Cardiac muscle cell (in vitro differentiated cells and primary cell): ENCODE measurements around the gene WNK4. TPM values are rescaled to one million over a fixed set of nuclear protein-coding genes. Genes with fewer than 3 reads are reported as not detected.
A peak's percentile ranks its signal among the peaks of the same experiment; 100 is the strongest.
"Not testable (repeated sequence)": the region's sequence is repeated elsewhere in the genome, so short reads cannot be mapped to it uniquely, and the experiment has no call there.

ENCODE experiments used
- DNase-seq, 2 donors: peaks; one replicate each; pipeline versions ENCODE4 v3.0.0 to v3.0.0-alpha.2; 2010 to 2017; ENCODE audit warnings: low read depth in 1 of 2, low spot score in 1 of 2
- H3K27ac ChIP-seq: fragments of 200-600 bp; sonication (generic); 2 replicates; pipeline ENCODE4 v1.5.1; 2016
- H3K27me3 ChIP-seq: fragments of 200-600 bp; sonication (generic); 2 replicates; pipeline ENCODE4 v1.6.0; 2016; ENCODE audit warnings: control low read depth
- H3K36me3 ChIP-seq: fragments of 200-600 bp; sonication (generic); 2 replicates; pipeline ENCODE4 v1.5.1; 2016; ENCODE audit warnings: control low read depth
- H3K4me1 ChIP-seq: fragments of 200-600 bp; sonication (generic); 2 replicates; pipeline ENCODE4 v1.8.1; 2017; ENCODE audit warnings: low read depth, mild to moderate bottlenecking, mixed run types
- H3K4me3 ChIP-seq: fragments of 200-600 bp; sonication (generic); 2 replicates; pipeline ENCODE4 v1.5.1; 2016; ENCODE audit warnings: mild to moderate bottlenecking
- H3K9me3 ChIP-seq: fragments of 200-600 bp; sonication (generic); 2 replicates; pipeline ENCODE4 v1.5.1; 2017; ENCODE audit warnings: low read depth, mild to moderate bottlenecking, control low read depth
- polyA plus RNA-seq: library from polyadenylated mRNA; unstranded; fragments of >200 nt; fragmentation: Nextera tagmentation; extraction: Ambion mirVana; gene quantifications from 2 replicates; pipeline ENCODE4 v1.2.1, GENCODE V29; 2016
- total RNA-seq: library from RNA; depleted of rRNA; stranded (reverse); fragments of >200 nt; gene quantifications from 2 replicates; pipeline ENCODE4 v1.2.3, GENCODE V29; 2016
- TF ChIP-seq, protein P1 (sequence below): IDR thresholded peaks from 2 replicates; pipeline ENCODE4 v1.5.1; 2012; ENCODE audit warnings: low read depth, mild to moderate bottlenecking, low read length

The WNK4 gene
- 0.04 and 1.6 TPM in 2 replicates for total RNA-seq
- 0.67 and 0.71 TPM in 2 replicates for polyA plus RNA-seq

DNA sequence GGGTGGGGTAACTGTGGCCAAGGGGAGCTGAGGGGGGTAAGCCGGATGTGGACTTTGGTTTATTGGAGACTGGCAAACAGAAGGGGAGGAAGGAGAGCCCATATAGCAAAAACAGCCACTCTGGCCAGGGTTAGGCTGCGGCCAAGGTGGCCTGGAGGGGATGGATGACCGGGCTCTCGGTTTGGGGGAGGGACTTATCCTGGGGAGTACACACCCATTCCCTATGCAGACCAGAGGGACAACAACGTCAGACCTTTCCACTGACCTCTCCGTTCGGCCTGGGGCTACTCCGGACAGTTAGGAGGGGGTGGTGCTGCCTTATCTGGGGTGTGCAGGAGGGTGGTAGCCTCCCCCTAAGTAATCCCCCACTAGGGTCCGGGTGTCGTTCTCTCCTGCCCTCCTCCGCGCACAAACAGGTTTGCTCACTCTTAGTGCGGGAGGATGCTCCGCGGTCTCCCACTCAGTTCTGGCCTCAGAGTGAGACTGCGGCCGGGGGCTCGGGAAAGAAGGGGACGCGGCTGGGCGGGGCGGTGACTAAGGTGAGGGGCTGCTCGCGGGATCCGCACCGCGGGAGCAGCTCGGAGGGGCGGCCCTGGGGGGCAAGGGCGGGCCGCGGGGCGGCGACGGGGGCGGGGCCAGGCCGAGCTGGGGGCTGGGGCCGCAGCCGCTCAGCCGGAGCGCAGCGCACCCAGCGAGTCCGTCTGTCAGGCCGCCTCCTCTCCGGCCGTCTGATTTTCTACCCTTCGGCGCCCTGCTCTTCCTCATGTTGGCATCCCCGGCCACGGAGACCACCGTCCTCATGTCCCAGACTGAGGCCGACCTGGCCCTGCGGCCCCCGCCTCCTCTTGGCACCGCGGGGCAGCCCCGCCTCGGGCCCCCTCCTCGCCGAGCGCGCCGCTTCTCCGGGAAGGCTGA is at the start of gene WNK4:
Gene WNK4, plus strand, starts transcription at position 675 of the 915 bp plus-strand sequence. Its CDS starts 89 bp downstream, at position 764.
- DNase-seq: peak; percentile 46 to 53
- Histone ChIP-seq H3K4me3 (peak within 1 kb of the TSS; percentile 50), H3K27ac (no peak within 1 kb of the TSS), H3K4me1 (no peaks in the 10 kb centered on the region), H3K36me3 (peaks cover 21% of the 10 kb centered on the region), H3K9me3 (no peaks in the 10 kb centered on the region), H3K27me3 (peaks cover 34% of the 10 kb centered on the region)
- TF ChIP-seq, protein P1, sequence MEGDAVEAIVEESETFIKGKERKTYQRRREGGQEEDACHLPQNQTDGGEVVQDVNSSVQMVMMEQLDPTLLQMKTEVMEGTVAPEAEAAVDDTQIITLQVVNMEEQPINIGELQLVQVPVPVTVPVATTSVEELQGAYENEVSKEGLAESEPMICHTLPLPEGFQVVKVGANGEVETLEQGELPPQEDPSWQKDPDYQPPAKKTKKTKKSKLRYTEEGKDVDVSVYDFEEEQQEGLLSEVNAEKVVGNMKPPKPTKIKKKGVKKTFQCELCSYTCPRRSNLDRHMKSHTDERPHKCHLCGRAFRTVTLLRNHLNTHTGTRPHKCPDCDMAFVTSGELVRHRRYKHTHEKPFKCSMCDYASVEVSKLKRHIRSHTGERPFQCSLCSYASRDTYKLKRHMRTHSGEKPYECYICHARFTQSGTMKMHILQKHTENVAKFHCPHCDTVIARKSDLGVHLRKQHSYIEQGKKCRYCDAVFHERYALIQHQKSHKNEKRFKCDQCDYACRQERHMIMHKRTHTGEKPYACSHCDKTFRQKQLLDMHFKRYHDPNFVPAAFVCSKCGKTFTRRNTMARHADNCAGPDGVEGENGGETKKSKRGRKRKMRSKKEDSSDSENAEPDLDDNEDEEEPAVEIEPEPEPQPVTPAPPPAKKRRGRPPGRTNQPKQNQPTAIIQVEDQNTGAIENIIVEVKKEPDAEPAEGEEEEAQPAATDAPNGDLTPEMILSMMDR: no peak

- H3K4me1 ChIP-seq: peaks cover 10% of the 10 kb centered on the region
- TF ChIP-seq, protein P1: no peak
- no peaks in the 10 kb centered on the region for H3K36me3 ChIP-seq
- no peak overlapping the region for H3K4me3 ChIP-seq
- H3K27ac ChIP-seq: no peak overlapping the region
- DNase-seq: no peak
- no peaks in the 10 kb centered on the region for H3K9me3 ChIP-seq
- no peaks in the 10 kb centered on the region for H3K27me3 ChIP-seq
Measured at GRCh38 chr17:42740699-42741098, 39.7 kb upstream of the WNK4 start.

DNA sequence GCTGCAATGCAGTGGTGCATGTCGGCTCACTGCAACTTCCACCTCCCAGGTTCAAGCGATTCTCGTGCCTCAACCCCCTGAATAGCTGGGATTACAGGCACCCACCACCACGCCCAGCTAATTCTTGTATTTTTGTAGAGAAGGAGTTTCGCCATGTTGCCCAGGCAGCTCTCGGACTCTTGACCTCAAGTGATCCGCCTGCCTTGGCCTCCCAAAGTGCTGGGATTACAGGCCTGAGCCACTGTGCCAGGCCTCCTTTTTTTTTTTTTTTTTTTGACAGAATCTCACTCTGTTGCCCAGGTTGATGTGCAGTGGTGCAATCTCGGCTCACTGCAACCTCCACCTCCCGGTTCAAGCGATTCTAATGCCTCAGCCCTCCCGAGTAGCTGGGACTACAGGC is 37.5 kb upstream of the WNK4 start:
- not testable (repeated sequence) for H3K4me1 ChIP-seq

DNA sequence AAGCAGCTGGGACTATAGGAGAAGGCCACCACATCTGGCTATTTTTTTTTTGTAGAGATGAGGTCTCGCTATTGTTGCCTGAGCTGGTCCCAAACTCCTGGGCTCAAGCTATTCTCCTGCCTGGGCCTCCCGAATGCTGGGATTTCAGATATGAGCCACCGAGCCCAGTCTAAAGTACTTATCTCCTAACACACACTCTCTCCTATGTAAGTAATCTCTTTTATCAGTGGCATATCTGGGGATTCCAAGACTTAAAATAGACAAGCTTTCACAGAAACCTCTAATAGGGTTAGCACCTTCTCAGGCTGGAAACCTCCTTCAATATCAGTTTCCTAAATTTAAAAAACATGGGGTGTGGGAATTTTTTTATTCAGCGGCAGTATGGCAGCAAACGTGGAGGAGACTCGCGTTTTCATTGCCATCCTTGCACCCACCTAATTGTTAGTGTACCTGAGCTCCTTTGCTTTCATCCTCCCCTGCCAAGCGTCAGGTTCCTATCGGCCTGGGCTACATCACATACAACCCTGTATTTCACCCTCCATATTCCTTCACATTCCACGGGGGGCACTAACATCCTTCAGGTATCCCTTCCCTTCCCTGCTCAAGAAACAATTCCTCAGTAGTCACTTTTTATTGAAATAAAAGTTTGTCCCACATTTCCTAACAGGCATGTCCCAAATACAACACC is 36.7 kb upstream of the WNK4 start:
- no peaks in the 10 kb centered on the region for H3K36me3 ChIP-seq
- peak overlapping the region; percentile 96 for H3K27ac ChIP-seq
- peaks cover 10% of the 10 kb centered on the region for H3K4me1 ChIP-seq
- TF ChIP-seq, protein P1: peak; percentile 25
- H3K9me3 ChIP-seq: no peaks in the 10 kb centered on the region
- H3K4me3 ChIP-seq: peak overlapping the region; percentile 76
- H3K27me3 ChIP-seq: no peaks in the 10 kb centered on the region
- no peak for DNase-seq

More for the DNA sequence above, 37.5 kb upstream of the WNK4 start:
- not testable (repeated sequence) for H3K9me3 ChIP-seq, H3K27ac ChIP-seq, DNase-seq, H3K36me3 ChIP-seq, H3K27me3 ChIP-seq, H3K4me3 ChIP-seq

DNA sequence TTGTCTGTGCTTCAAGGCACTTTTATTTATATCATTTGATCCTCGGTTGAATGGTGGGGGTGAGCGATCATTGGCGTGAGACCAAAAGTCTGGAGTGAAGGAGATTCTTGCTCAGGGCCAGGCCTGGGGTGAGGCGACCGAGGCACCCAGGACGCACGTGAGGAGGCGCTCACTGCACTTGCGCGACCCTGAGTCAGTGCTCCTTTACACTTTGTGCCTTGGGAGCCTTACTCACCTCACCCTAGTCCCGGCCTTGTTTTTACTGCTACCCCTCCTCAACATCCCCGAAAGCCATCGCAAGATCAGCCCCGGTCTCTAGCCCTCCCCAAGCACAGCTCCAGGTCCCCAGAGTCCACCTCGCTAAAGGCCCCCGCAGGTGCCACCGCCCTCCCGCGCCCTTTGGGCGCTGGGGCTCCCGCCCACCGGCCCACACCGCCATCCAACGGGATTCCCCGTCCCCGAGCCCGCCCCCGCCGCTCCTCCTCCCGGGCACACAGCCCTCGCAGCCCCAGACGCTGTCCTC is 36.1 kb upstream of the WNK4 start:
- H3K27me3 ChIP-seq: no peaks in the 10 kb centered on the region
- TF ChIP-seq, protein P1: peak; percentile 7

More for the DNA sequence above, 36.1 kb upstream of the WNK4 start:
- DNase-seq: peak; percentile 42 to 81
- Histone ChIP-seq H3K9me3 (no peaks in the 10 kb centered on the region), H3K36me3 (no peaks in the 10 kb centered on the region), H3K4me1 (peaks cover 10% of the 10 kb centered on the region), H3K4me3 (peak overlapping the region; percentile 76), H3K27ac (peak overlapping the region; percentile 96)
